Heart left ventricle (tissue), 16 donors: ENCODE measurements around the gene RBM33. TPM values are rescaled to one million over a fixed set of nuclear protein-coding genes. Genes with fewer than 3 reads are reported as not detected.
A peak's percentile ranks its signal among the peaks of the same experiment; 100 is the strongest.

ENCODE experiments used
- ATAC-seq, 4 donors: fragments of 200-7000 bp; cut with Tn5 transposase; one replicate each; pipeline ENCODE4 v1.9.1; 2020 to 2022; ENCODE audit warnings: moderate library complexity in 4 of 4, mild to moderate bottlenecking in 3 of 4, moderate number of reproducible peaks in 1 of 4
- DNase-seq, 5 donors: peaks; one replicate each; pipeline ENCODE4 v3.0.0-alpha.2; 2020
- H3K27ac ChIP-seq, 12 donors: fragments of 200-600 bp; sonication (generic) in 4 of 12; one replicate each; pipeline versions ENCODE4 v1.5.0 to v1.8.0; 2016 to 2022; ENCODE audit warnings: mild to moderate bottlenecking in 2 of 12
- H3K27me3 ChIP-seq, 9 donors: fragments of 200-600 bp; sonication (generic) in 2 of 9; one replicate each; pipeline versions ENCODE4 v1.5.1 to v1.8.0; 2016 to 2022; ENCODE audit warnings: mild to moderate bottlenecking in 3 of 9
- H3K36me3 ChIP-seq, 9 donors: fragments of 200-600 bp; sonication (generic) in 2 of 9; one replicate each; pipeline versions ENCODE4 v1.5.0 to v1.8.0; 2018 to 2022; ENCODE audit warnings: mild to moderate bottlenecking in 2 of 9
- H3K4me1 ChIP-seq, 12 donors: fragments of 200-600 bp; sonication (generic) in 4 of 12; one replicate each; pipeline versions ENCODE4 v1.5.0 to v1.8.0; 2016 to 2022; ENCODE audit warnings: mild to moderate bottlenecking in 3 of 12
- H3K4me3 ChIP-seq, 12 donors: fragments of 200-600 bp; sonication (generic) in 4 of 12; one replicate each; pipeline versions ENCODE4 v1.5.0 to v1.8.0; 2017 to 2022; ENCODE audit warnings: mild to moderate bottlenecking in 9 of 12, moderate library complexity in 4 of 12
- H3K9me3 ChIP-seq, 12 donors: fragments of 200-600 bp; sonication (generic) in 4 of 12; one replicate each; pipeline versions ENCODE4 v1.5.0 to v1.8.0; 2016 to 2022; ENCODE audit warnings: mild to moderate bottlenecking in 1 of 12
- CTCF ChIP-seq, 12 donors: fragments of 200-600 bp; sonication (generic) in 4 of 12; IDR thresholded peaks; one replicate each; pipeline versions ENCODE4 v1.5.0 to v1.8.0; 2018 to 2022; ENCODE audit warnings: antibody characterized with exemption in 12 of 12, mild to moderate bottlenecking in 5 of 12
- POLR2A ChIP-seq, 2 donors: fragments of 450-650 bp; IDR thresholded peaks; one replicate each; pipeline ENCODE4 v1.6.1; 2017; ENCODE audit warnings: antibody characterized with exemption in 2 of 2, mild to moderate bottlenecking in 2 of 2, moderate library complexity in 2 of 2
- WGBS, 4 donors: extraction: QIAGEN DNeasy Blood & Tissue Kit in 2 of 4; methylation state at CpG; one replicate each; pipeline versions ENCODE4 v1.1.5 to v1.1.7; 2013 to 2018; 5-methylcytosine and 5-hydroxymethylcytosine counted together
- intact Hi-C, 10 donors: fragments of 100-400 bp; cut with DNase I; formaldehyde crosslinking; loops; one replicate each; pipeline versions ENCODE4 v1.11.1 to v1.14.2; 2022
- polyA plus RNA-seq, 2 donors: library from polyadenylated mRNA; stranded (reverse); fragments of 200-250 nt; gene quantifications; one replicate each; pipeline ENCODE4 v1.2.3, GENCODE V29; 2013
- total RNA-seq, 9 donors: library from RNA; depleted of rRNA in 2 of 9; stranded (reverse); fragments of >200 nt in 2 of 9; fragmentation: NEBNext Ultra II Directional in 3 of 9; extraction: Animal tissue kit (Norgen Biotek cat#: 25700) in 3 of 9; gene quantifications; one replicate each; pipeline versions ENCODE4 v1.1.0 to v1.2.4, GENCODE V29; 2016 to 2023
- donor health status: ischemic (EF 13 %, LVEDD 7.1; RV severe dilation, severe dysfunction).
- donor health status: healthy with polysubstance abuse.
- donor health status: DM: no; HTN: yes; CAD: no.
- donor health status: DM: no; HTN: no; CAD: no.
- donor health status: ischemic (EF 25% LVEDD 6.9; RV normal size, moderate dysfunction).
- donor health status: ischemic (EF 25% LVEDD 5.7; RV mildly dilated, moderate dysfunction).
- donor health status: healthy.
- donor health status: DM: yes; HTN: yes; CAD: no.
- donor health status: ischemic (EF 35%, LVEDD 5.7; RV mildly dilated, moderate dysfunction).
- donor health status: nonischemic (EF 11% LVEDD 7.7; RV severe dilation, severe dysfunction).
- donor health status: DM: yes; HTN: yes; CAD: no.
- donor health status: PGD.
- donor health status: ischemic (EF 29% LVEDD 5.4; RV normal size, mild dysfunction).
- donor health status: nonischemic (EF 23%, LVEDD 6.1; RV moderate dilation, normal function).

RBM33 gene
- total and polyA plus RNA-seq, 11 donors, result 13.1 to 40.8 (median 30.2) TPM

GRCh38 chr7:155818820-155819168, 174.3 kb downstream of the RBM33 start:
- WGBS, 4 donors, result 71 to 79% (median 73%) methylated on average over 6 of the region's 6 CpGs
- H3K27ac ChIP-seq, result no peak overlapping the region
- no peaks in the 10 kb centered on the region for H3K36me3 ChIP-seq
- H3K4me1 ChIP-seq, result no peaks in the 10 kb centered on the region
- H3K4me3 ChIP-seq, result no peak overlapping the region
- intact Hi-C loops, result loop anchor here in 5 of 10 donors (5.0 kb wide), 1 partner anchor 654 kb away; no protein-coding TSS in a partner anchor
- TF ChIP-seq POLR2A (IDR thresholded peaks at IDR 0.05), result no peak
- TF ChIP-seq CTCF (IDR thresholded peaks at IDR 0.05), result no peak
- DNase-seq (peak in 1 of 5 donors; percentile 7), ATAC-seq (no peak)
- H3K27me3 ChIP-seq, result peaks cover 10 to 82% (median 29%) of the 10 kb centered on the region in 9 donors
- peaks cover 0 to 4% (median 0%) of the 10 kb centered on the region in 12 donors for H3K9me3 ChIP-seq

GRCh38 chr7:155819186-155819585, 174.7 kb downstream of the RBM33 start:
- Histone ChIP-seq H3K9me3 (peaks cover 0 to 4% (median 0%) of the 10 kb centered on the region in 12 donors), H3K4me3 (no peak overlapping the region), H3K36me3 (no peaks in the 10 kb centered on the region), H3K4me1 (no peaks in the 10 kb centered on the region), H3K27ac (no peak overlapping the region), H3K27me3 (peaks cover 6 to 78% (median 26%) of the 10 kb centered on the region in 9 donors)
- TF ChIP-seq CTCF (IDR thresholded peaks at IDR 0.05), result no peak
- WGBS, 4 donors, result 66 to 76% (median 69%) methylated on average over 12 of the region's 12 CpGs
- ATAC-seq, result no peak
- intact Hi-C loops, result loop anchor here in 5 of 10 donors (5.0 kb wide), 1 partner anchor 653 kb away; no protein-coding TSS in a partner anchor
- DNase-seq, result peak in 2 of 5 donors; percentile 5 to 31

GRCh38 chr7:155820246-155820645, 175.8 kb downstream of the RBM33 start:
- intact Hi-C loops, result no loop called here
- 79 to 89% (median 80%) methylated on average over 11 to 18 of the region's 18 CpGs for WGBS, 4 donors
- H3K27ac ChIP-seq, result no peak overlapping the region
- H3K27me3 ChIP-seq, result peaks cover 0 to 67% (median 18%) of the 10 kb centered on the region in 9 donors
- no peaks in the 10 kb centered on the region for H3K4me1 ChIP-seq
- TF ChIP-seq CTCF (IDR thresholded peaks at IDR 0.05), result no peak
- TF ChIP-seq POLR2A (IDR thresholded peaks at IDR 0.05), result no peak
- no peaks in the 10 kb centered on the region for H3K36me3 ChIP-seq
- no peak overlapping the region for H3K4me3 ChIP-seq
- ATAC-seq (peak in 1 of 4 donors; percentile 11), DNase-seq (peak in 2 of 5 donors; percentile 8 to 57)
- peaks cover 0 to 4% (median 0%) of the 10 kb centered on the region in 12 donors for H3K9me3 ChIP-seq

- Histone ChIP-seq H3K4me3 (no peak overlapping the region), H3K36me3 (no peaks in the 10 kb centered on the region), H3K27ac (no peak overlapping the region), H3K27me3 (peaks cover 0 to 62% (median 12%) of the 10 kb centered on the region in 9 donors), H3K9me3 (peaks cover 0 to 4% (median 0%) of the 10 kb centered on the region in 12 donors), H3K4me1 (no peaks in the 10 kb centered on the region)
- WGBS, 4 donors, result 74 to 83% (median 79%) methylated on average over 13 of the region's 13 CpGs
- DNase-seq (peak in 2 of 5 donors; percentile 6 to 46), ATAC-seq (no peak)
- intact Hi-C loops, result no loop called here
- no peak for TF ChIP-seq POLR2A (IDR thresholded peaks at IDR 0.05)
- TF ChIP-seq CTCF (IDR thresholded peaks at IDR 0.05), result no peak
These were observed 176.3 kb downstream of the RBM33 start for GRCh38 chr7:155820788-155821187.
